GM12878 (cell line): ENCODE measurements around the gene ARHGAP15. TPM values are rescaled to one million over a fixed set of nuclear protein-coding genes. Genes with fewer than 3 reads are reported as not detected.

Source experiments
- ATAC-seq: fragments of 200-7000 bp; cut with Tn5 transposase; 3 replicates; pipeline ENCODE4 v1.9.1; 2020; ENCODE audit warnings: mild to moderate bottlenecking, moderate library complexity
- BruUV-seq: library from RNA; stranded (reverse); fragments of 400-500 nt; replicated peaks from 2 replicates; lab custom pipeline; 2021; lab: Mats Ljungman, UMichigan
- CTCF ChIA-PET: fragments of 300-600 bp; sonication (Branson Sonifier 250); formaldehyde crosslinking; extraction: SDS; loops from one replicate; lab custom pipeline; 2021; ENCODE audit warnings: inconsistent platforms; lab: Yijun Ruan, JAX
- POLR2A ChIA-PET: fragments of 350-600 bp; formaldehyde crosslinking; extraction: SDS; loops from one replicate; lab custom pipeline; 2021; ENCODE audit warnings: inconsistent platforms; lab: Charles Lee
- RAD21 ChIA-PET: fragments of 300-600 bp; sonication (Branson Sonifier 250); formaldehyde crosslinking; loops from one replicate; lab custom pipeline; 2023; ENCODE audit warnings: antibody characterized with exemption; ENCODE audit not compliant: unreplicated experiment; lab: Charles Lee
- SMC1A ChIA-PET: fragments of 300-600 bp; sonication (Branson Sonifier 250); formaldehyde crosslinking; loops from one replicate; lab custom pipeline; 2023; ENCODE audit not compliant: unreplicated experiment, uncharacterized antibody; lab: Charles Lee
- DNase-seq: peaks from one replicate; pipeline ENCODE4 v3.0.0-alpha.2; 2011; ENCODE audit warnings: low read depth, low spot score
- FAIRE-seq: peaks from 3 replicates; lab custom pipeline; 2011; peaks lifted over from hg19 to GRCh38; lab: Jason Lieb, UNC
- H2AFZ ChIP-seq: 2 replicates; pipeline ENCODE4 v1.6.0; 2011; ENCODE audit warnings: low read depth, low read length, control low read depth; ENCODE audit not compliant: control insufficient read depth
- H3K27ac ChIP-seq: 2 replicates; pipeline ENCODE4 v1.5.1; 2011; ENCODE audit warnings: control low read depth; ENCODE audit not compliant: control insufficient read depth, insufficient read depth
- H3K27me3 ChIP-seq, 2 experiments: replicated peaks in 1 of 2; 2 replicates each; pipeline versions ENCODE4 v1.6.0 to v1.6.1; 2011; ENCODE audit warnings: low read length in 1 of 2; ENCODE audit not compliant: control insufficient read depth in 2 of 2, insufficient read depth in 2 of 2
- H3K36me3 ChIP-seq, 2 experiments: 2 replicates each; pipeline ENCODE4 v1.5.1; 2011; ENCODE audit warnings: low read length in 1 of 2; ENCODE audit not compliant: control insufficient read depth in 2 of 2, insufficient read depth in 2 of 2
- H3K4me1 ChIP-seq: 2 replicates; pipeline ENCODE4 v1.6.1; 2011; ENCODE audit warnings: mild to moderate bottlenecking, low read length, moderate library complexity, mixed read lengths; ENCODE audit not compliant: control insufficient read depth, insufficient read depth
- H3K4me2 ChIP-seq: 2 replicates; pipeline ENCODE4 v1.6.0; 2011; ENCODE audit warnings: control low read depth; ENCODE audit not compliant: control insufficient read depth, insufficient read depth
- H3K4me3 ChIP-seq: fragments of 200-600 bp; sonication (generic); 2 replicates; pipeline ENCODE4 v1.5.1; 2016
- H3K79me2 ChIP-seq: 2 replicates; pipeline ENCODE4 v1.6.0; 2011; ENCODE audit warnings: low read length; ENCODE audit not compliant: control insufficient read depth, insufficient read depth
- H3K9ac ChIP-seq: 2 replicates; pipeline ENCODE4 v1.8.0; 2011; ENCODE audit warnings: low read length, control low read depth, mixed read lengths; ENCODE audit not compliant: control insufficient read depth, insufficient read depth
- H3K9me3 ChIP-seq: replicated peaks from 3 replicates; pipeline ENCODE4 v1.5.1; 2011; ENCODE audit warnings: mild to moderate bottlenecking, low read length; ENCODE audit not compliant: control insufficient read depth, insufficient read depth
- H4K20me1 ChIP-seq: 2 replicates; pipeline ENCODE4 v1.6.0; 2011; ENCODE audit not compliant: control insufficient read depth, insufficient read depth
- BHLHE40 ChIP-seq, 2 experiments: fragments of 450-650 bp in 1 of 2; IDR thresholded peaks; 2 replicates each; pipeline ENCODE4 v1.6.1; 2011 to 2017; ENCODE audit warnings: low read depth in 2 of 2, borderline replicate concordance in 1 of 2, improper control_type of control experiment in 1 of 2, low read length in 1 of 2, mild to moderate bottlenecking in 1 of 2
- BRCA1 ChIP-seq: IDR thresholded peaks from 2 replicates; pipeline ENCODE4 v1.6.1; 2011; ENCODE audit warnings: low read depth, low read length, improper control_type of control experiment
- ETV6 ChIP-seq, 2 experiments: fragments of 450-650 bp in 1 of 2; IDR thresholded peaks in 1 of 2; conservative IDR thresholded peaks in 1 of 2; 2 replicates each; pipeline ENCODE4 v1.6.1; 2014; ENCODE audit warnings: antibody characterized with exemption in 1 of 2, borderline replicate concordance in 1 of 2, low read depth in 1 of 2, mild to moderate bottlenecking in 1 of 2, moderate library complexity in 1 of 2
- HDGF ChIP-seq: fragments of 450-650 bp; IDR thresholded peaks from 2 replicates; pipeline ENCODE4 v1.6.1; 2016; ENCODE audit warnings: antibody characterized with exemption
- KAT2A ChIP-seq: conservative IDR thresholded peaks from 2 replicates; pipeline ENCODE4 v1.6.1; 2011; ENCODE audit warnings: low read depth, low read length; ENCODE audit not compliant: control insufficient read depth
- MEF2B ChIP-seq: fragments of 450-650 bp; IDR thresholded peaks from 2 replicates; pipeline ENCODE4 v1.6.1; 2018; ENCODE audit warnings: mild to moderate bottlenecking, moderate library complexity; ENCODE audit not compliant: partially characterized antibody, poor library complexity, severe bottlenecking
- POU2F2 ChIP-seq: IDR thresholded peaks from 3 replicates; pipeline ENCODE4 v1.6.1; 2011; ENCODE audit warnings: low read depth, mild to moderate bottlenecking, low read length, borderline replicate concordance
- RAD51 ChIP-seq: fragments of 450-650 bp; IDR thresholded peaks from 2 replicates; pipeline ENCODE4 v1.6.1; 2016; ENCODE audit warnings: moderate library complexity, mild to moderate bottlenecking, inconsistent platforms
- SPI1 ChIP-seq: IDR thresholded peaks from 2 replicates; pipeline ENCODE4 v1.6.1; 2011; ENCODE audit warnings: low read depth, mild to moderate bottlenecking, low read length, moderate library complexity, borderline replicate concordance; ENCODE audit not compliant: insufficient read depth
- SREBF2 ChIP-seq: IDR thresholded peaks from 2 replicates; pipeline ENCODE4 v1.6.1; 2012; ENCODE audit warnings: mild to moderate bottlenecking, low read length
- STAT1 ChIP-seq: fragments of 450-650 bp; conservative IDR thresholded peaks from 2 replicates; pipeline ENCODE4 v1.6.1; 2014; ENCODE audit warnings: antibody characterized with exemption, mild to moderate bottlenecking
- STAT3 ChIP-seq: IDR thresholded peaks from 2 replicates; pipeline ENCODE4 v1.6.1; 2011; ENCODE audit warnings: low read depth, low read length, improper control_type of control experiment
- ZBED1 ChIP-seq: IDR thresholded peaks from 2 replicates; pipeline ENCODE4 v1.6.1; 2016; ENCODE audit warnings: borderline replicate concordance
- WGBS: methylation state at CpG from one replicate; pipeline ENCODE4 v1.1.6; 2016; ENCODE audit warnings: low lambda C conversion rate; ENCODE audit not compliant: insufficient replicate concordance, insufficient coverage; ENCODE audit errors: missing lambda C conversion rate; 5-methylcytosine and 5-hydroxymethylcytosine counted together
- in situ Hi-C: fragments of 300-500 bp; cut with MboI; formaldehyde crosslinking; loops from 9 replicates; pipeline ENCODE4 v1.14.3; 2018; ENCODE audit warnings: mixed read lengths
- intact Hi-C: fragments of 100-400 bp; cut with micrococcal nuclease; formaldehyde crosslinking; loops from one replicate; pipeline ENCODE4 v1.14.2; 2022; ENCODE audit not compliant: unreplicated experiment
- polyA plus RNA-seq, 11 experiments: library from polyadenylated mRNA; depleted of rRNA in 4 of 11; unstranded in 6 of 11; stranded (reverse) in 5 of 11; fragments of >200 nt; fragmentation: Nextera tagmentation in 4 of 11; fragmentation: Illumina TruSeq in 1 of 11; extraction: Ambion mirVana in 4 of 11; extraction: Trizol in 1 of 11; gene quantifications; 1 replicate in 1 of 11; 2 replicates in 10 of 11; pipeline versions ENCODE4 v1.2.1 to v1.2.3, GENCODE V29; 2011 to 2016; ENCODE audit warnings: inconsistent platforms in 2 of 11, missing spikeins in 2 of 11, low read depth in 1 of 11
- total RNA-seq, 4 experiments: library from RNA; depleted of rRNA in 3 of 4; stranded (reverse); fragments of >200 nt in 3 of 4; fragmentation: Illumina TruSeq in 1 of 4; extraction: Trizol in 1 of 4; gene quantifications; 2 replicates each; pipeline versions ENCODE4 v1.2.1 to v1.2.3, GENCODE V29; 2013 to 2021
- TF ChIP-seq, protein P1 (sequence below): fragments of 450-650 bp; conservative IDR thresholded peaks from 2 replicates; pipeline ENCODE4 v1.6.1; 2017; ENCODE audit warnings: mild to moderate bottlenecking, moderate library complexity

The ARHGAP15 gene
- total and polyA plus RNA-seq, 10 of the 15 experiments (the other 5 are each of a cell fraction or from before 2014, with no cell fraction given), result 38.0 to 92.6 (median 66.7) TPM

- intact Hi-C loops (no loop called here), in situ Hi-C loops (no loop called here)
- Histone ChIP-seq H3K4me2 (no peak overlapping the region), H3K27me3 (no peaks in the 10 kb centered on the region), H3K4me3 (no peak overlapping the region), H3K4me1 (no peaks in the 10 kb centered on the region), H4K20me1 (no peaks in the 10 kb centered on the region), H3K36me3 (no peaks in the 10 kb centered on the region), H3K79me2 (no peaks in the 10 kb centered on the region), H3K9ac (no peak overlapping the region), H3K27ac (no peak overlapping the region), H3K9me3 (no peaks in the 10 kb centered on the region), H2AFZ (no peak overlapping the region)
- ATAC-seq, result no peak
- CTCF ChIA-PET, result interaction anchor here (0.8 to 2.3 kb wide), 6 partner anchors 9 to 563 kb away, joined by 3 to 23 read pairs (median 3); no protein-coding TSS in a partner anchor
- 89% methylated on average over 6 of the region's 6 CpGs for WGBS
- FAIRE-seq, result no peak
- TF ChIP-seq SREBF2 (no peak), POU2F2 (no peak), RAD51 (no peak), ETV6 (conservative IDR thresholded peaks at IDR 0.05 in 1 of 2, IDR thresholded peaks at IDR 0.05 in 1 of 2; ENCODE audit: borderline replicate concordance in 1 of 2, low read depth in 1 of 2) (no peak), STAT3 (no peak), MEF2B (no peak), STAT1 (no peak), HDGF (no peak), BHLHE40 (IDR thresholded peaks at IDR 0.05; ENCODE audit: borderline replicate concordance in 1 of 2, low read depth in 2 of 2, low read length in 1 of 2) (no peak), KAT2A (no peak), BRCA1 (no peak), SPI1 (no peak), ZBED1 (no peak)
- TF ChIP-seq, protein P1, sequence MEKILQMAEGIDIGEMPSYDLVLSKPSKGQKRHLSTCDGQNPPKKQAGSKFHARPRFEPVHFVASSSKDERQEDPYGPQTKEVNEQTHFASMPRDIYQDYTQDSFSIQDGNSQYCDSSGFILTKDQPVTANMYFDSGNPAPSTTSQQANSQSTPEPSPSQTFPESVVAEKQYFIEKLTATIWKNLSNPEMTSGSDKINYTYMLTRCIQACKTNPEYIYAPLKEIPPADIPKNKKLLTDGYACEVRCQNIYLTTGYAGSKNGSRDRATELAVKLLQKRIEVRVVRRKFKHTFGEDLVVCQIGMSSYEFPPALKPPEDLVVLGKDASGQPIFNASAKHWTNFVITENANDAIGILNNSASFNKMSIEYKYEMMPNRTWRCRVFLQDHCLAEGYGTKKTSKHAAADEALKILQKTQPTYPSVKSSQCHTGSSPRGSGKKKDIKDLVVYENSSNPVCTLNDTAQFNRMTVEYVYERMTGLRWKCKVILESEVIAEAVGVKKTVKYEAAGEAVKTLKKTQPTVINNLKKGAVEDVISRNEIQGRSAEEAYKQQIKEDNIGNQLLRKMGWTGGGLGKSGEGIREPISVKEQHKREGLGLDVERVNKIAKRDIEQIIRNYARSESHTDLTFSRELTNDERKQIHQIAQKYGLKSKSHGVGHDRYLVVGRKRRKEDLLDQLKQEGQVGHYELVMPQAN, result no peak
- SMC1A ChIA-PET, result interaction anchor here (1.2 kb wide), 1 partner anchor 14 kb away, joined by 3 read pairs; no protein-coding TSS in a partner anchor
- DNase-seq, result no peak
- BruUV-seq, result no TSS peak
- POLR2A ChIA-PET, result interaction anchor here (0.6 kb wide), 1 partner anchor 257 kb away, joined by 4 read pairs; no protein-coding TSS in a partner anchor
- RAD21 ChIA-PET, result no interaction called here
Observed at GRCh38 chr2:143685421-143686078, 556.3 kb downstream of the ARHGAP15 start.
